ENCODE results near the gene SYTL2. TPM values are rescaled to one million over a fixed set of nuclear protein-coding genes. Genes with fewer than 3 reads are reported as not detected.

The SYTL2 gene
- total and polyA plus RNA-seq, 8 donors = 2.5 to 12.2 (median 4.0) TPM

GRCh38 chr11:85759915-85760314 is 51.0 kb downstream of the SYTL2 start:
- no peaks in the 10 kb centered on the region for H3K9me3 ChIP-seq
- H3K36me3 ChIP-seq = no peaks in the 10 kb centered on the region
- H3K4me1 ChIP-seq = no peaks in the 10 kb centered on the region
- H3K27me3 ChIP-seq = no peaks in the 10 kb centered on the region
- ATAC-seq = no peak
- H3K4me3 ChIP-seq = no peak overlapping the region
- H3K27ac ChIP-seq = no peak overlapping the region
- DNase-seq = no peak
- 92 to 94% methylated on average over 2 of the region's 2 CpGs for WGBS, 2 donors
- no peak for FAIRE-seq
- TF ChIP-seq, protein P1, sequence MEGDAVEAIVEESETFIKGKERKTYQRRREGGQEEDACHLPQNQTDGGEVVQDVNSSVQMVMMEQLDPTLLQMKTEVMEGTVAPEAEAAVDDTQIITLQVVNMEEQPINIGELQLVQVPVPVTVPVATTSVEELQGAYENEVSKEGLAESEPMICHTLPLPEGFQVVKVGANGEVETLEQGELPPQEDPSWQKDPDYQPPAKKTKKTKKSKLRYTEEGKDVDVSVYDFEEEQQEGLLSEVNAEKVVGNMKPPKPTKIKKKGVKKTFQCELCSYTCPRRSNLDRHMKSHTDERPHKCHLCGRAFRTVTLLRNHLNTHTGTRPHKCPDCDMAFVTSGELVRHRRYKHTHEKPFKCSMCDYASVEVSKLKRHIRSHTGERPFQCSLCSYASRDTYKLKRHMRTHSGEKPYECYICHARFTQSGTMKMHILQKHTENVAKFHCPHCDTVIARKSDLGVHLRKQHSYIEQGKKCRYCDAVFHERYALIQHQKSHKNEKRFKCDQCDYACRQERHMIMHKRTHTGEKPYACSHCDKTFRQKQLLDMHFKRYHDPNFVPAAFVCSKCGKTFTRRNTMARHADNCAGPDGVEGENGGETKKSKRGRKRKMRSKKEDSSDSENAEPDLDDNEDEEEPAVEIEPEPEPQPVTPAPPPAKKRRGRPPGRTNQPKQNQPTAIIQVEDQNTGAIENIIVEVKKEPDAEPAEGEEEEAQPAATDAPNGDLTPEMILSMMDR (IDR thresholded peaks at IDR 0.05) = no peak
- intact Hi-C loops (cut with DNase I) = no loop called here

GRCh38 chr11:85758480-85759039 is 52.4 kb downstream of the SYTL2 start:
- no peaks in the 10 kb centered on the region for H3K9me3 ChIP-seq
- H3K4me3 ChIP-seq = no peak overlapping the region
- no peak for DNase-seq
- H3K36me3 ChIP-seq = no peaks in the 10 kb centered on the region
- FAIRE-seq = no peak
- WGBS, 2 donors = 80 to 91% methylated on average over 1 of the region's 1 CpG
- H3K27ac ChIP-seq = no peak overlapping the region
- no peaks in the 10 kb centered on the region for H3K27me3 ChIP-seq
- H3K4me1 ChIP-seq = no peaks in the 10 kb centered on the region
- TF ChIP-seq, protein P1 (IDR thresholded peaks at IDR 0.05) = no peak
- ATAC-seq = no peak
- intact Hi-C loops (cut with DNase I) = no loop called here

GRCh38 chr11:85758026-85758425 is 52.9 kb downstream of the SYTL2 start:
- FAIRE-seq = no peak
- H3K27ac ChIP-seq = no peak overlapping the region
- no peaks in the 10 kb centered on the region for H3K36me3 ChIP-seq
- H3K4me1 ChIP-seq = no peaks in the 10 kb centered on the region
- no peak overlapping the region for H3K4me3 ChIP-seq
- no peak for ATAC-seq
- intact Hi-C loops (cut with DNase I) = no loop called here
- no peaks in the 10 kb centered on the region for H3K9me3 ChIP-seq
- no peaks in the 10 kb centered on the region for H3K27me3 ChIP-seq
- DNase-seq = no peak
- TF ChIP-seq, protein P1 (IDR thresholded peaks at IDR 0.05) = no peak
- 76 to 79% methylated on average over 4 of the region's 4 CpGs for WGBS, 2 donors

DNA sequence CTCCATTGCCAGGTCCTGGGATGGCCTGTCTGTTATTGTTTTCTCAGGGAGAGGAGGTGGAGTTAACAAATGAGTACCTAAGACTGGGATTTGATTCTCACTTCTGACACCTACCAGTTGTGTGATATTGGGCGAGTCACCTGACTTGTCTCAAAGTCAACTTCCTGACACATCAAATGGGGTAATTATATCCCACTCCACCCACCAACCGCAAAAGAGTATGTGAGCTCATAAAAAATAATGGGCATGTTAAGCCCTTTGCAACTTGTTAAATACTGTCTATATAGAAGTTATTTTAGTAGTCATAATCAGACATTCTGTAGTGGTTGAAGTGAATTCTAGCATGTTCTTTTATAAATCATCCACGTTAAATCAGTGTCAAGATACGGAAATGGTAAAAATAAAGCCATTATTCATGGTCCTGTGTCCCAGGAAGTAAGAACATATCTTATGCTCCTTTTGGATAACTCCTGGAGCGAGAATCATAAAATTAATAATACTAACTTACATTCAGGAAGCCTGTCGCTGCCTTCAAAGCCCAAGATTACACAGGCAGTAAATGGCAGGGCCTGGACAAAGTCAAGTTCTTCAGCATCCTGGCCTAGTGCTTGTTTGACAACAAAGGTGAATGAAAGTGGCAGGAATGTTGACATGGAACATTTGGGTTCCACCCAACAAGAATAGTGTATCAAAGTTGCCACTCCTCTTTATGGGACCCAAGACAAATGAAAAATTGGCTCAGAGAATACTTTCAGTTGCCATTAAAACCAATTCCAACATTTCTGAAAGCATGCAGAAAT is 54.3 kb downstream of the SYTL2 start:
- intact Hi-C loops (cut with DNase I) = no loop called here
- no peaks in the 10 kb centered on the region for H3K36me3 ChIP-seq
- TF ChIP-seq, protein P1 (IDR thresholded peaks at IDR 0.05) = no peak
- FAIRE-seq (peak; percentile 34), DNase-seq (no peak), ATAC-seq (peak in 1 of 4 donors; percentile 12)
- no peaks in the 10 kb centered on the region for H3K4me1 ChIP-seq
- no peak overlapping the region for H3K4me3 ChIP-seq
- 88 to 91% methylated on average over 6 of the region's 6 CpGs for WGBS, 2 donors
- H3K27ac ChIP-seq = no peak overlapping the region
- H3K9me3 ChIP-seq = no peaks in the 10 kb centered on the region
- H3K27me3 ChIP-seq = no peaks in the 10 kb centered on the region

DNA sequence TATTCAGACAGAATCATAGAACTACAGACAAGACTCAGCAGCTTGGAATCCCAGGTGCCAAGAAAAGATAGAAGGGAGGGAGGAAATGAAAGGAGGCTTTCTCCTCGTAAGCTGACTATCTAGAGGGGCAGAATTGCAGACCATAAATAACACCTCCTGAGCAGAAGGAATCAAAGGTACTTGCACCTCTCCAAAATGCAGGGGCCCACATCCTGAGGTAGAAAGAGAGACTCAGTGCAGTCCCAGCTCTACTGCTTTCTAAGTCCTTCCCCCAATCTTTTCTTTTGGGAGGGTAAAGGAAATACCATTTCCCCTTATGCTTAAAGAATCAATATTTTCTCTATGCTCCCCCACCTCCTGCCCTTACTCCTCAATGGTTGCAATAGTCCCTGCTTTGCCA is 55.2 kb downstream of the SYTL2 start:
- no peaks in the 10 kb centered on the region for H3K36me3 ChIP-seq
- H3K4me1 ChIP-seq = no peaks in the 10 kb centered on the region
- no peak overlapping the region for H3K4me3 ChIP-seq
- H3K27ac ChIP-seq = no peak overlapping the region
- H3K9me3 ChIP-seq = no peaks in the 10 kb centered on the region
- no peak for FAIRE-seq
- no peaks in the 10 kb centered on the region for H3K27me3 ChIP-seq
- ATAC-seq = no peak
- DNase-seq = no peak
- intact Hi-C loops (cut with DNase I) = no loop called here
- WGBS, 2 donors = 83 to 96% methylated on average over 1 of the region's 1 CpG
- TF ChIP-seq, protein P1 (IDR thresholded peaks at IDR 0.05) = no peak
